HepG2 (cell line): Measurements from ENCODE around the gene SLC2A5. TPM values are rescaled to one million over a fixed set of nuclear protein-coding genes. Genes with fewer than 3 reads are reported as not detected.

Source experiments
- ATAC-seq: fragments of 200-7000 bp; cut with Tn5 transposase; 3 replicates; pipeline ENCODE4 v1.9.1; 2020; ENCODE audit warnings: mild to moderate bottlenecking, moderate library complexity
- BruUV-seq: library from RNA; stranded (reverse); fragments of 400-500 nt; replicated peaks from 2 replicates; lab custom pipeline; 2021; lab: Mats Ljungman, UMichigan
- CTCF ChIA-PET: fragments of 300-600 bp; formaldehyde crosslinking; extraction: SDS; loops from one replicate; lab custom pipeline; 2021; ENCODE audit warnings: low total read pairs, inconsistent platforms, low intra/inter-chr PET ratio; lab: Yijun Ruan, JAX
- POLR2A ChIA-PET: fragments of 350-600 bp; sonication (Branson Sonifier 250); formaldehyde crosslinking; loops from one replicate; lab custom pipeline; 2020; ENCODE audit warnings: antibody characterized with exemption, inconsistent platforms; lab: Yijun Ruan, JAX
- DNase-seq: peaks from one replicate; pipeline ENCODE4 v3.0.0-alpha.2; 2015; ENCODE audit warnings: low spot score
- FAIRE-seq: peaks from 3 replicates; lab custom pipeline; 2011; peaks lifted over from hg19 to GRCh38; lab: Jason Lieb, UNC
- H2AFZ ChIP-seq: one replicate; pipeline ENCODE4 v1.6.1; 2011; ENCODE audit warnings: low read length, inconsistent platforms
- H3K27ac ChIP-seq: fragments of 300-600 bp; 3 replicates; pipeline ENCODE4 v1.8.0; 2011; ENCODE audit warnings: mixed run types, mild to moderate bottlenecking, mixed read lengths, low read length, inconsistent platforms; ENCODE audit not compliant: insufficient read depth; ENCODE audit errors: extremely low read length
- H3K27me3 ChIP-seq, 2 experiments: fragments of 200-600 bp in 1 of 2; 2 replicates in 1 of 2; 3 replicates in 1 of 2; pipeline versions ENCODE4 v1.6.0 to v1.8.0; 2011; ENCODE audit warnings: low read length in 2 of 2, mild to moderate bottlenecking in 2 of 2, moderate library complexity in 2 of 2, inconsistent platforms in 1 of 2; ENCODE audit not compliant: insufficient read depth in 2 of 2, control insufficient read depth in 1 of 2
- H3K36me3 ChIP-seq, 2 experiments: fragments of 200-600 bp in 1 of 2; replicated peaks in 1 of 2; 2 replicates in 1 of 2; 3 replicates in 1 of 2; pipeline versions ENCODE4 v1.5.1 to v1.8.0; 2011; ENCODE audit warnings: low read length in 2 of 2, inconsistent platforms in 1 of 2; ENCODE audit not compliant: insufficient read depth in 2 of 2, control insufficient read depth in 1 of 2
- H3K4me1 ChIP-seq: 2 replicates; pipeline ENCODE4 v1.5.1; 2012; ENCODE audit warnings: low read length, inconsistent platforms; ENCODE audit not compliant: insufficient read depth
- H3K4me2 ChIP-seq: 2 replicates; pipeline ENCODE4 v1.6.0; 2011; ENCODE audit warnings: low read depth, low read length, inconsistent platforms
- H3K4me3 ChIP-seq, 3 experiments: fragments of 200-600 bp in 1 of 3; sonication (generic), shearing (Covaris generic) in 1 of 3; replicated peaks in 1 of 3; 2 replicates each; pipeline ENCODE4 v1.5.1; 2011 to 2016; ENCODE audit warnings: low read length in 3 of 3, inconsistent platforms in 2 of 3, low read depth in 2 of 3, mild to moderate bottlenecking in 2 of 3, control low read depth in 1 of 3, mixed read lengths in 1 of 3; ENCODE audit not compliant: insufficient read depth in 1 of 3
- H3K79me2 ChIP-seq: one replicate; pipeline ENCODE4 v1.6.1; 2011; ENCODE audit warnings: low read length, inconsistent platforms; ENCODE audit not compliant: insufficient read depth
- H3K9ac ChIP-seq: 2 replicates; pipeline ENCODE4 v1.6.0; 2011; ENCODE audit warnings: mild to moderate bottlenecking, low read depth, low read length, inconsistent platforms; ENCODE audit not compliant: insufficient read depth
- H3K9me3 ChIP-seq: 2 replicates; pipeline ENCODE4 v1.5.1; 2012; ENCODE audit warnings: mild to moderate bottlenecking, low read length
- H4K20me1 ChIP-seq: 2 replicates; pipeline ENCODE4 v1.6.0; 2011; ENCODE audit warnings: inconsistent platforms, mild to moderate bottlenecking, low read length, moderate library complexity; ENCODE audit not compliant: insufficient read depth
- GATA4 ChIP-seq: sonication (generic); IDR thresholded peaks from 2 replicates; pipeline ENCODE4 v1.6.1; 2016; ENCODE audit warnings: antibody characterized with exemption, low read depth, borderline replicate concordance
- MED8 ChIP-seq: sonication (generic); formaldehyde crosslinking; IDR thresholded peaks from 2 replicates; pipeline ENCODE4 v1.8.1; 2023; ENCODE audit warnings: mild to moderate bottlenecking, missing genetic modification reagents; ENCODE audit not compliant: insufficient replicate concordance
- NFYC ChIP-seq: IDR thresholded peaks from 2 replicates; pipeline ENCODE4 v1.6.1; 2016; ENCODE audit warnings: missing genetic modification reagents, missing compliant biosample characterization
- NRL ChIP-seq: sonication (generic); formaldehyde crosslinking; IDR thresholded peaks from 2 replicates; pipeline ENCODE4 v1.5.0; 2020; ENCODE audit warnings: missing genetic modification reagents, mild to moderate bottlenecking, moderate library complexity, borderline replicate concordance
- PAX8 ChIP-seq: sonication (generic); formaldehyde crosslinking; IDR thresholded peaks from 2 replicates; pipeline ENCODE4 v1.8.0; 2022; ENCODE audit warnings: mild to moderate bottlenecking, missing genetic modification reagents, borderline replicate concordance
- REPIN1 ChIP-seq: sonication (generic); formaldehyde crosslinking; IDR thresholded peaks from 2 replicates; pipeline ENCODE4 v1.8.0; 2022; ENCODE audit warnings: missing genetic modification reagents, low read depth, mild to moderate bottlenecking, borderline replicate concordance
- YEATS4 ChIP-seq: sonication (generic); formaldehyde crosslinking; IDR thresholded peaks from 2 replicates; pipeline ENCODE4 v1.4.0; 2020; ENCODE audit warnings: missing genetic modification reagents, borderline replicate concordance
- ZBTB8A ChIP-seq: sonication (generic); formaldehyde crosslinking; IDR thresholded peaks from 2 replicates; pipeline ENCODE4 v1.4.0; 2020; ENCODE audit warnings: mild to moderate bottlenecking, low read depth, missing genetic modification reagents, borderline replicate concordance
- ZNF30 ChIP-seq: sonication (generic); formaldehyde crosslinking; IDR thresholded peaks from 2 replicates; pipeline ENCODE4 v1.5.0; 2020; ENCODE audit warnings: mild to moderate bottlenecking, missing genetic modification reagents
- ZNF317 ChIP-seq: sonication (generic); formaldehyde crosslinking; IDR thresholded peaks from 2 replicates; pipeline ENCODE4 v1.5.0; 2020; ENCODE audit warnings: mild to moderate bottlenecking, missing genetic modification reagents
- ZNF670 ChIP-seq: sonication (generic); formaldehyde crosslinking; IDR thresholded peaks from 2 replicates; pipeline ENCODE4 v1.8.0; 2022; ENCODE audit warnings: mild to moderate bottlenecking, missing genetic modification reagents, borderline replicate concordance
- WGBS: methylation state at CpG from one replicate; pipeline ENCODE4 v1.1.6; 2017; ENCODE audit warnings: low lambda C conversion rate; 5-methylcytosine and 5-hydroxymethylcytosine counted together
- in situ Hi-C: cut with HindIII; loops from 2 replicates; pipeline ENCODE4 v1.10.0; 2017; ENCODE audit warnings: low pct_unique_long_range_greater_than_20kb; ENCODE audit not compliant: extremely low pct_ligation_motif_present
- intact Hi-C: fragments of 100-400 bp; cut with micrococcal nuclease; formaldehyde crosslinking; loops from one replicate; pipeline ENCODE4 v1.10.0; 2022; ENCODE audit not compliant: unreplicated experiment
- polyA plus RNA-seq, 8 experiments: library from polyadenylated mRNA; depleted of rRNA in 3 of 8; stranded (reverse) in 7 of 8; unstranded in 1 of 8; fragments of >200 nt; fragmentation: Illumina TruSeq in 4 of 8; extraction: Trizol in 4 of 8; gene quantifications; 2 replicates each; pipeline versions ENCODE4 v1.2.1 to v1.2.3, GENCODE V29; 2011 to 2016; ENCODE audit warnings: low read depth in 4 of 8, missing spikeins in 1 of 8, mixed read lengths in 1 of 8; ENCODE audit not compliant: insufficient read depth in 1 of 8
- total RNA-seq, 5 experiments: library from RNA; depleted of rRNA; stranded (reverse); fragments of >200 nt; fragmentation: Illumina TruSeq; extraction: Trizol; gene quantifications; 2 replicates each; pipeline ENCODE4 v1.2.3, GENCODE V29; 2016; ENCODE audit warnings: low read depth in 1 of 5

Gene SLC2A5
- total and polyA plus RNA-seq, 2 of the 13 experiments (the other 11 are each of a cell fraction or from before 2014, with no cell fraction given): 0.04 to 0.54 TPM

DNA sequence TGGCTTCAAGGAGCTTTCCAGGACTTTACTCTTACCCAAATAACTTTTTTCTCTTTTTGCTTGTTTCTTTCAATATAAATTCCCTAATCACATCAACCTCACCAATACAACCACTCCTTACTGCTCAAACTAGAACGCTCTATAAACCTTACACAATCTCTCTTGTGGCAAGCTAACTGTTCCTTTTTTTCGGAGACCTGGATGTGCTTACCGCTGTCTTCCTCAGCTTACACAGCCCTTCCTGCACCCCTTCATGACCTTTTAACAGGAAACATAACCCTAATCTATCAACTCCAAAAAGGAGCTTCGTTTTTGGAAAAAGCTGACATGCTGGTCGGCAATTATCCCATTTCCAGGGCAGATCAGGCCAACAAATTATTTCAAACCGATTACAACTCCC lies 24.1 kb upstream of the SLC2A5 start:
- no TSS peak for BruUV-seq
- FAIRE-seq (no peak), DNase-seq (no peak), ATAC-seq (no peak)
- H3K79me2 ChIP-seq: no peaks in the 10 kb centered on the region
- in situ Hi-C loops (no loop called here), intact Hi-C loops (no loop called here)
- H3K27ac ChIP-seq: no peak overlapping the region
- no peak for TF ChIP-seq MED8 (CRISPR knock-in tag)
- H2AFZ ChIP-seq: no peak overlapping the region
- ChIA-PET CTCF (no interaction called here), POLR2A (no interaction called here)
- H4K20me1 ChIP-seq: no peaks in the 10 kb centered on the region
- peaks cover 10% of the 10 kb centered on the region; the same call in 1 of the 2 replicates for H3K9me3 ChIP-seq
- H3K4me3 ChIP-seq: no peak overlapping the region
- peaks cover 4% of the 10 kb centered on the region for H3K4me1 ChIP-seq
- H3K4me2 ChIP-seq: no peak overlapping the region
- no peaks in the 10 kb centered on the region for H3K36me3 ChIP-seq
- peaks cover 1 to 33% of the 10 kb centered on the region in 2 experiments; a peak in 3 of 5 replicates for H3K27me3 ChIP-seq
- 55% methylated on average over 6 of the region's 6 CpGs for WGBS
- H3K9ac ChIP-seq: no peak overlapping the region

DNA sequence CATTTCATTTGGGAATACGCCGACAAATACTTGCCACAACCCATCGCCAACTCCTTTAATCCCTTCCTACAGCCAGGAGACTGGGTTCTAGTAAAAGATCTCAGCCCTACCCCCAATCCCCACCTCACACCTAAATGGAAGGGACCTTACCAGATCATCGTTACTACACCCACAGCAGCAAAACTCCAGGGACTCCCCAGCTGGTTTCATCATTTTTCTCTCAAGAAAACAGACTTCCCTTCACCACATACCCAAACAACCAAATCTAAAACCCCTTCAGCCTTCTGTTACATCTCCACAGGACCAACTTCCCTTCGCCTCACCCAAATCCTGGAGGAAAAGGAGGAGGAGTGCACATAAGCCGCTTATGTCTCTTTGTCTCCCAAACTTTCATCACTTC lies 23.7 kb upstream of the SLC2A5 start:
- Histone ChIP-seq H2AFZ (no peak overlapping the region), H4K20me1 (no peaks in the 10 kb centered on the region), H3K9me3 (peaks cover 10% of the 10 kb centered on the region; the same call in 1 of the 2 replicates), H3K4me3 (no peak overlapping the region), H3K4me2 (no peak overlapping the region), H3K9ac (no peak overlapping the region), H3K27me3 (peaks cover 1 to 36% of the 10 kb centered on the region in 2 experiments; a peak in 3 of 5 replicates), H3K36me3 (no peaks in the 10 kb centered on the region), H3K4me1 (no peaks in the 10 kb centered on the region), H3K27ac (no peak overlapping the region), H3K79me2 (no peaks in the 10 kb centered on the region)
- intact Hi-C loops (no loop called here), in situ Hi-C loops (no loop called here)
- ATAC-seq (no peak), DNase-seq (no peak), FAIRE-seq (no peak)
- CTCF ChIA-PET: no interaction called here
- BruUV-seq: no TSS peak
- 64% methylated on average over 6 of the region's 6 CpGs for WGBS
- POLR2A ChIA-PET: no interaction called here
- TF ChIP-seq ZNF317 (no peak), ZBTB8A (CRISPR knock-in tag) (no peak), YEATS4 (CRISPR knock-in tag) (no peak), PAX8 (CRISPR knock-in tag) (no peak), NFYC (CRISPR knock-in tag) (no peak), NRL (no peak), ZNF670 (CRISPR knock-in tag) (no peak), ZNF30 (CRISPR knock-in tag) (no peak), GATA4 (no peak), REPIN1 (no peak)
- TF ChIP-seq, all 625 proteins: peak for 0
